COLO829 (cell line): ENCODE results near the gene ACVRL1.

ENCODE experiments used
- DNase-seq: peaks from one replicate; pipeline ENCODE4 v3.0.0; 2012; ENCODE audit warnings: low spot score

The ACVRL1 gene

DNA sequence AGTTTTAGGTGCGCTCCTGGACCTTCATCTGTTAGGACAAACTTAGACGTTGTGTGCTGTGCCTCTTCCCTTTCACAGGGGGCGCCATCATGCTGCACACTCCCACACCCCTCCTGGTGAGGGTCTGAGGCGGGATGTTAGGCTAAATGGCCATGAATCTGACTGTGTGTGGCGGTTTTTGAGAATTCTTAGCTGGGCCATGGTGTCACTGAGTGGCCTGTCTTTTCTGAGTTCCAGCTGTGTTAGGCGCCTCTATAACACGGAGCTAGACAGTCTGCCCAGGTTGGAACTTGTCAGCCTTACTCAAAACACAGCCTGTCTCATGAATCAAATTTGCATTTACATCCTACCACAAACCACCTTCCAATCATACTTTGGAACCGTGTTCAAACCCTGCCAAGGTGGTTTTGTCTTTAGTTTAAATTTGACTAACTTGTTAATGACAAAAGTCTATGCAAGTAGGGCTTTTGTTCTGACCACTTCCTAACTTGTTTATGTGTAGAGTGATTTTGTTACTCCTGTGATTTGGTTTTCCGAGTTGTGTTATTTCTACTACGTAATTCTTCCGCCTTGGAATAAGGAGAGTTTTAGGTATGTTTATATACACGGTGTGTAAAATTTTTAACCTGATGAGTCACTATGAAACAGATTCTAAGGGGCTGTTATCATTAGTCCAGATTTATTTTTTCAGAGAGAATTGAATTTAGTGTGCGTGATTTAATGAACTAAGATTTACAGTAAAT lies 63.8 kb downstream of the ACVRL1 start:
- peak; percentile 10 for DNase-seq

GRCh38 chr12:51971679-51972421 lies 64.5 kb downstream of the ACVRL1 start:
- no peak for DNase-seq

GRCh38 chr12:51972422-51972812 lies 65.1 kb downstream of the ACVRL1 start:
- DNase-seq: no peak

DNA sequence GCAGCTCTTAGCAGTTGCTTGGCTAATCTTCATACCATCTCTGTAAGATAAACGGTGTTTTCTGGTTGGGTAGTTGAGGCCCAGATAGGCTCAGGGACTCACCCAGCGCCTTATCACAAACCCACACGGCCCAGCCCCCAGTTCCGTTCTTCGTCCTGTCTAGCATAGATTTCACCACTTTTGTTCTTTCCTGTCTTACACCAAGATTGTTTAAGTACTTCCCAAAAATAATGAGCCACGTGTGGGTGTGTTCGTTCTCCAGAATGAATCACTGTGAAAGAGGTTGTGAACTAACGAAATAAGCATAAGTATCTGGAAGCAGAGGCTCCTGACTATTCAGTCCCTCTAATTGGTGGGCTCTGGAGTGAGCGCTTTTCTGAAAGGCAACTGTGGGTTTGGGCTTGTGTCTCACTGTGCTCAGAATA lies 65.6 kb downstream of the ACVRL1 start:
- DNase-seq: no peak
